KMS-11 (cell line): ENCODE data around the gene SMARCAD1.

Source experiments
- H2AFZ ChIP-seq: fragments of 200-600 bp; sonication (generic); 2 replicates; pipeline ENCODE4 v1.6.1; 2016; ENCODE audit warnings: antibody characterized with exemption, mixed run types, low read depth
- H3K27ac ChIP-seq: fragments of 200-600 bp; sonication (generic); 2 replicates; pipeline ENCODE4 v1.6.1; 2016; ENCODE audit warnings: mild to moderate bottlenecking, mixed run types
- H3K27me3 ChIP-seq: fragments of 200-600 bp; sonication (generic); 2 replicates; pipeline ENCODE4 v1.6.1; 2017; ENCODE audit warnings: mild to moderate bottlenecking, low read depth, mixed run types, moderate library complexity; ENCODE audit not compliant: insufficient read depth
- H3K36me3 ChIP-seq: fragments of 200-600 bp; sonication (generic); 2 replicates; pipeline ENCODE4 v1.6.1; 2017; ENCODE audit warnings: mild to moderate bottlenecking, mixed run types; ENCODE audit not compliant: insufficient read depth
- H3K4me1 ChIP-seq: fragments of 200-600 bp; sonication (generic); 2 replicates; pipeline ENCODE4 v1.6.1; 2016; ENCODE audit warnings: mild to moderate bottlenecking, low read depth, mixed run types; ENCODE audit not compliant: poor library complexity, severe bottlenecking
- H3K4me2 ChIP-seq: fragments of 200-600 bp; sonication (generic); 2 replicates; pipeline ENCODE4 v1.7.0; 2016; ENCODE audit warnings: mild to moderate bottlenecking, mixed run types
- H3K4me3 ChIP-seq: fragments of 200-600 bp; sonication (generic); IDR thresholded peaks from 2 replicates; pipeline ENCODE4 v1.6.1; 2017; ENCODE audit warnings: low read depth, low read length, mixed read lengths; ENCODE audit not compliant: insufficient read depth
- H3K79me2 ChIP-seq: fragments of 200-600 bp; sonication (generic); 2 replicates; pipeline ENCODE4 v1.6.1; 2016; ENCODE audit warnings: low read depth, mixed run types; ENCODE audit not compliant: insufficient read depth
- H3K9ac ChIP-seq: fragments of 200-600 bp; sonication (generic); 2 replicates; pipeline ENCODE4 v1.6.1; 2016; ENCODE audit warnings: mild to moderate bottlenecking, mixed run types
- H4K20me1 ChIP-seq: fragments of 200-600 bp; sonication (generic); 2 replicates; pipeline ENCODE4 v1.6.1; 2016; ENCODE audit warnings: mild to moderate bottlenecking, mixed run types; ENCODE audit not compliant: insufficient read depth
- TF ChIP-seq, protein P1 (sequence below): fragments of 200-600 bp; sonication (generic); conservative IDR thresholded peaks from 2 replicates; pipeline ENCODE4 v1.6.1; 2017; ENCODE audit warnings: low read depth, mild to moderate bottlenecking, antibody characterized with exemption, low read length, moderate library complexity, mixed read lengths

SMARCAD1 gene

DNA sequence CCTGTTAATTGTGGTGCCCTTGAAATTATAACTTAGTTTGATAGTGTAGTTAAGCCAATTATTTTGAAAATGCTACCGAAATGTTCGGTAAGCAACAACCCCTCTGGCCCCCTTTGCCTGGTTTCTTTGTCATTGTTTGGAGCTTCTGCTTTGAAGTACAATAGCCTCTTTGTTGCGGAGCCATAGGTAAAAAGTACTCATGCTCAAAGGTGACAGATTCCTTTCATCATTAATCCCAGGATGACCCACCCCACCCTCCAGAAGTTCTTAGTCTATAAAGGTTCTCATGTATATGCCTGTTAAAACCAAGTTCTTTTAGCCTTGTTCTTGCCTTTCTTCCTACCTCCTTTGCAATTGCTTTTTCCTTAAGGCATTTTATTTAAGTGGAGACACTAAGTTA lies 42.4 kb upstream of the SMARCAD1 start:
- Histone ChIP-seq H3K4me2 (no peak overlapping the region), H3K27me3 (no peaks in the 10 kb centered on the region), H2AFZ (no peak overlapping the region), H3K4me3 (no peak overlapping the region), H3K79me2 (no peaks in the 10 kb centered on the region), H3K4me1 (no peaks in the 10 kb centered on the region), H3K9ac (no peak overlapping the region), H3K36me3 (no peaks in the 10 kb centered on the region), H3K27ac (no peak overlapping the region), H4K20me1 (no peaks in the 10 kb centered on the region)
- TF ChIP-seq, protein P1, sequence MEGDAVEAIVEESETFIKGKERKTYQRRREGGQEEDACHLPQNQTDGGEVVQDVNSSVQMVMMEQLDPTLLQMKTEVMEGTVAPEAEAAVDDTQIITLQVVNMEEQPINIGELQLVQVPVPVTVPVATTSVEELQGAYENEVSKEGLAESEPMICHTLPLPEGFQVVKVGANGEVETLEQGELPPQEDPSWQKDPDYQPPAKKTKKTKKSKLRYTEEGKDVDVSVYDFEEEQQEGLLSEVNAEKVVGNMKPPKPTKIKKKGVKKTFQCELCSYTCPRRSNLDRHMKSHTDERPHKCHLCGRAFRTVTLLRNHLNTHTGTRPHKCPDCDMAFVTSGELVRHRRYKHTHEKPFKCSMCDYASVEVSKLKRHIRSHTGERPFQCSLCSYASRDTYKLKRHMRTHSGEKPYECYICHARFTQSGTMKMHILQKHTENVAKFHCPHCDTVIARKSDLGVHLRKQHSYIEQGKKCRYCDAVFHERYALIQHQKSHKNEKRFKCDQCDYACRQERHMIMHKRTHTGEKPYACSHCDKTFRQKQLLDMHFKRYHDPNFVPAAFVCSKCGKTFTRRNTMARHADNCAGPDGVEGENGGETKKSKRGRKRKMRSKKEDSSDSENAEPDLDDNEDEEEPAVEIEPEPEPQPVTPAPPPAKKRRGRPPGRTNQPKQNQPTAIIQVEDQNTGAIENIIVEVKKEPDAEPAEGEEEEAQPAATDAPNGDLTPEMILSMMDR: no peak

DNA sequence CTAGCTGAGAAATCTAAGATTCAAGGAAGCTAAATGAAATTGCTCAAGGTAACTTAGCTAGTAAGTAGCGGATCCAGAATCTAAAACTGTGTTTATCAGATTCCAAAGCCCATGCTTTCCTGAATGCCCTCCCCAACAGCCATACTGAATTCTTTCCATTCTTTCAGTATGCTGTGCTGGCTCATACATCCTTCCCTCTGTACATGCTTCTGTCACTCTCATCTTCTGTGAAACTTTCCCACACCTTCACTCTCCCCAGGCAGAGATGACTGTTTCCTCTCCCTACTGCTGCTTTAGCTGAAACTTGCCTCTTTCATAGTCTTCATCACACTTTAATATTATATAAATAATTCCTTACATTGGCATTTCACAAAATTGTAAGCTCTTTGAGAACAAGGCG lies 39.3 kb upstream of the SMARCAD1 start:
- no peaks in the 10 kb centered on the region for H3K4me1 ChIP-seq
- H3K27me3 ChIP-seq: no peaks in the 10 kb centered on the region
- no peak overlapping the region for H3K27ac ChIP-seq
- no peaks in the 10 kb centered on the region for H4K20me1 ChIP-seq
- H3K36me3 ChIP-seq: no peaks in the 10 kb centered on the region
- no peak overlapping the region for H3K4me2 ChIP-seq
- H3K9ac ChIP-seq: no peak overlapping the region
- no peak overlapping the region for H3K4me3 ChIP-seq
- H3K79me2 ChIP-seq: no peaks in the 10 kb centered on the region
- TF ChIP-seq, protein P1: no peak
- H2AFZ ChIP-seq: no peak overlapping the region

DNA sequence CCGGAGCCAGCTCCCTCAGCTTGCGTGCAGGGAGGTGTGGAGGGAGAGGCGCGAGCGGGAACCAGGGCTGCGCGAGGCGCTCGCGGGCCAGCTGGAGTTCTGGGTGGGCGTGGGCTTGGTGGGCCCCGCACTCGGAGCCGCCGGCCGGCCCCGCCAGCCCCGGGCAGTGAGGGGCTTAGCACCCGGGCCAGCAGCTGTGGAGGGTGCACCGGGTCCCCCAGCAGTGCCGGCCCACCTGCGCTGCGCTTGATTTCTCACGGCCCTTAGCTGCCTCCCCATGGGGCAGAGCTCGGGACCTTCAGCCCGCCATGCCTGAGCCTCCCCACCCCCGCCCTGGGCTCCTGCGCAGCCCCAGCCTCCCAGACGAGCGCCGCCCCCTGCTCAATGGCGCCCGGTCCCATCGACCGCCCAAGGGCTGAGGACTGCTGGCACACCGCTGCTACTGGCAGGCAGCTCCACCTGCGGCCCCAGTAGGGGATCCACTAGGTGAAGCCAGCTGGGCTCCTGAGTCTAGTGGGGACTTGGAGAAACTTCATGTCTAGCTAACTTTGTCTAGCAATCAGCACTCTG lies 37.8 kb upstream of the SMARCAD1 start:
- no peak overlapping the region for H3K27ac ChIP-seq

DNA sequence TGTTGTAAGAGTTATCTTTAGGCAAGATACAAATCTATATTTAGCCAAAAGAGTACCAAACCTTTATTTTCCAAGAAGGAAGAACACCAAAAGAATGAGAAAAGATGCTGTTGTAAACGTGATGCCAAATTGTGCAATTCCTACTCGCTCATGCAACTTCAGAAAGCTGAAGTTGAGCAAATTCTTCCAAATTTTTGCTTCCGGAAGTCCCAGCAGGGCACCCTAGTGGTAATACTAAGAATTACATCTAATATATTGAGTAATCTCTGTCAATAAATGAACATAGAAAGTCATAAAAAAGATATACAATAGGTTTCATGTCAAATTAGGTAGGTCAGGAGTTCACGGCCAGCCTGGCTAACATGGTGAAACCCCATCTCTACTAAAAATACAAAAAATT lies 36.0 kb upstream of the SMARCAD1 start:
- Histone ChIP-seq H3K4me3 (no peak overlapping the region), H3K36me3 (no peaks in the 10 kb centered on the region), H3K4me2 (no peak overlapping the region), H3K79me2 (no peaks in the 10 kb centered on the region), H3K4me1 (no peaks in the 10 kb centered on the region), H2AFZ (no peak overlapping the region), H3K27me3 (no peaks in the 10 kb centered on the region), H3K27ac (no peak overlapping the region), H3K9ac (no peak overlapping the region), H4K20me1 (no peaks in the 10 kb centered on the region)
- TF ChIP-seq, protein P1: peak; percentile 64

More for the DNA sequence above, 37.8 kb upstream of the SMARCAD1 start:
- no peak overlapping the region for H3K4me2 ChIP-seq
- no peak overlapping the region for H2AFZ ChIP-seq
- no peak overlapping the region for H3K4me3 ChIP-seq
- no peaks in the 10 kb centered on the region for H4K20me1 ChIP-seq
- no peaks in the 10 kb centered on the region for H3K79me2 ChIP-seq
- TF ChIP-seq, protein P1: no peak
- H3K27me3 ChIP-seq: no peaks in the 10 kb centered on the region
- no peaks in the 10 kb centered on the region for H3K4me1 ChIP-seq
- no peaks in the 10 kb centered on the region for H3K36me3 ChIP-seq
- no peak overlapping the region for H3K9ac ChIP-seq
